ENCODE results near the gene WNT5B. TPM values are rescaled to one million over a fixed set of nuclear protein-coding genes. Genes with fewer than 3 reads are reported as not detected.

Gene WNT5B
- polyA plus RNA-seq, 1 donor (not counting 4 experiments of a cell fraction or from before 2014, with no cell fraction given): 12.3 TPM

DNA sequence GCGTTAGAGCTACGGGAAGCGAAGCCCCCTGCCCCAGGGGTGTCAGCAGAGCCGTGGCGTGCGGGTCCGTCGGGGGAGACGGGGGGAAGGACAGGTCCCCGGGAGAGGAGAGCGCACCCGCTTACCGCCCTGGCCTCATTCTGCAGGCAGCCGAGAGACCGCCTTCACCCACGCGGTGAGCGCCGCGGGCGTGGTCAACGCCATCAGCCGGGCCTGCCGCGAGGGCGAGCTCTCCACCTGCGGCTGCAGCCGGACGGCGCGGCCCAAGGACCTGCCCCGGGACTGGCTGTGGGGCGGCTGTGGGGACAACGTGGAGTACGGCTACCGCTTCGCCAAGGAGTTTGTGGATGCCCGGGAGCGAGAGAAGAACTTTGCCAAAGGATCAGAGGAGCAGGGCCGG, 10.5 kb downstream of the WNT5B start:
- H3K4me2 ChIP-seq (ENCODE audit: control insufficient read depth, extremely low read depth, insufficient read depth, low read depth, low read length): no peak overlapping the region
- H3K79me2 ChIP-seq (ENCODE audit: control insufficient read depth, insufficient read depth, low read length): no peaks in the 10 kb centered on the region
- peaks cover 2% of the 10 kb centered on the region for H3K9me1 ChIP-seq (ENCODE audit: control insufficient read depth, extremely low read depth, insufficient read depth, low read length)
- DNase-seq (ENCODE audit: low read depth, low spot score) (no peak), FAIRE-seq (no peak)
- H4K20me1 ChIP-seq (ENCODE audit: control insufficient read depth, extremely low read depth, insufficient read depth, low read length): no peaks in the 10 kb centered on the region
- TF ChIP-seq, protein P1, sequence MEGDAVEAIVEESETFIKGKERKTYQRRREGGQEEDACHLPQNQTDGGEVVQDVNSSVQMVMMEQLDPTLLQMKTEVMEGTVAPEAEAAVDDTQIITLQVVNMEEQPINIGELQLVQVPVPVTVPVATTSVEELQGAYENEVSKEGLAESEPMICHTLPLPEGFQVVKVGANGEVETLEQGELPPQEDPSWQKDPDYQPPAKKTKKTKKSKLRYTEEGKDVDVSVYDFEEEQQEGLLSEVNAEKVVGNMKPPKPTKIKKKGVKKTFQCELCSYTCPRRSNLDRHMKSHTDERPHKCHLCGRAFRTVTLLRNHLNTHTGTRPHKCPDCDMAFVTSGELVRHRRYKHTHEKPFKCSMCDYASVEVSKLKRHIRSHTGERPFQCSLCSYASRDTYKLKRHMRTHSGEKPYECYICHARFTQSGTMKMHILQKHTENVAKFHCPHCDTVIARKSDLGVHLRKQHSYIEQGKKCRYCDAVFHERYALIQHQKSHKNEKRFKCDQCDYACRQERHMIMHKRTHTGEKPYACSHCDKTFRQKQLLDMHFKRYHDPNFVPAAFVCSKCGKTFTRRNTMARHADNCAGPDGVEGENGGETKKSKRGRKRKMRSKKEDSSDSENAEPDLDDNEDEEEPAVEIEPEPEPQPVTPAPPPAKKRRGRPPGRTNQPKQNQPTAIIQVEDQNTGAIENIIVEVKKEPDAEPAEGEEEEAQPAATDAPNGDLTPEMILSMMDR (optimal IDR thresholded peaks at IDR 0.05 in 1 of 3, IDR thresholded peaks at IDR 0.05 in 1 of 3, conservative IDR thresholded peaks at IDR 0.05 in 1 of 3; ENCODE audit: extremely low read depth in 1 of 3, insufficient read depth in 2 of 3, low read length in 3 of 3): no peak
- TF ChIP-seq EZH2 (IDR thresholded peaks at IDR 0.05; ENCODE audit: low read length): no peak
- H3K27me3 ChIP-seq (ENCODE audit: control insufficient read depth, extremely low read depth, insufficient read depth, low read length): no peaks in the 10 kb centered on the region
- no peak overlapping the region for H3K27ac ChIP-seq (ENCODE audit: control insufficient read depth, insufficient read depth, low read length)
- no peaks in the 10 kb centered on the region for H3K9me3 ChIP-seq (ENCODE audit: control insufficient read depth, low read depth, low read length)
- H3K36me3 ChIP-seq (ENCODE audit: control insufficient read depth in 2 of 2, extremely low read depth in 1 of 2, insufficient read depth in 2 of 2, low read length in 2 of 2): no peaks in the 10 kb centered on the region
- dilution Hi-C loops (cut with MboI; ENCODE audit: extremely low pct_ligation_motif_present, low sequenced_read_pairs): no loop called here
- peaks cover 5% of the 10 kb centered on the region for H3K4me1 ChIP-seq (ENCODE audit: control insufficient read depth, extremely low read depth, insufficient read depth, low read length)
- H2AFZ ChIP-seq (ENCODE audit: control insufficient read depth, low read length): no peak overlapping the region
- H3K4me3 ChIP-seq (ENCODE audit: control insufficient read depth in 2 of 3, extremely low read depth in 1 of 3, insufficient read depth in 2 of 3, low read depth in 1 of 3, low read length in 3 of 3): no peak overlapping the region
- H3K9ac ChIP-seq (ENCODE audit: control insufficient read depth, extremely low read depth, insufficient read depth, low read length): no peak overlapping the region

DNA sequence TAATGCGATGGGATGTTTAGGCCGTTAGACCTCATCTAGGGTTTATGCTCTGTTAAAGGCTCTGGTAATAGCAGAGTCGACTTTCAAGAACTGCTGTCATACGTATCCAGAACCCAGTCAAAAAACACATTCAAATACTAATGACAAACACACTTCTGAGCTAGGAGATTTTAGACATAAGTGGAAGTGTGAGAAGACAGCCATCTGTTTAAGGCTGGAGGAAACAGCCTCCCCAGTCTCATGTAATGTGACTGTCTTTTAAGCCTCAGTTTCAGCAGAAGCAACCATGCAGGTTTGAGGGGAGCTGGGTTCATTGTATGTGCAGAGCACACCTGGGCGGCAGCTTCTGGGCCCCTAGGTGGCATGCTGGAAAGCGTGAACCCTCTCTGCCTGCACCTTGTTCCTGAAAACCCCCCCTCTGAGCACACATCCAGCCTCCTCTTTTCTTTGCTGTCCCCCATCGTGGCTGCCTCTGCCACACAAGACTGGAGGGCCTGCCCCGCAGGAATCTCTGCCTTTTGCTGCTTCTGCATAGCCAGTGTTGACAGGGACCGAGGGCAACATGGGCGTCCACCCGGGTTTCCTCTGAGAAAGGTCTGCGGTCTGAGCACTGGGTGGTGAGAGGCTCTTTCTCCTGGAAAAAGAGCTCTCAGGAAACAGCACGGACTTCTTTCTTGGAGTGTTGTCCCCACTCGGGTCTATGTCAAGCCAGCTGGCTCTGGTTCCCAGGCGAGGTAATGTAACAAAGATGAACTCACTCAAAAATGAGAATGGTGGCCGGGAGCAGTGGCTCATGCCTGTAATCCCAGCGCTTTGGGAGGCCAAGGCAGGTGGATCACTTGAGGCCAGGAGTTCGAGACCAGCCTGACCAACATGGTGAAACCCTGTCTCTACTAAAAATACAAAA, 11.6 kb downstream of the WNT5B start:
- Histone ChIP-seq H3K9me1 (ENCODE audit: control insufficient read depth, extremely low read depth, insufficient read depth, low read length) (peaks cover 2% of the 10 kb centered on the region), H3K9ac (ENCODE audit: control insufficient read depth, extremely low read depth, insufficient read depth, low read length) (no peak overlapping the region), H3K79me2 (ENCODE audit: control insufficient read depth, insufficient read depth, low read length) (no peaks in the 10 kb centered on the region), H3K36me3 (ENCODE audit: control insufficient read depth in 2 of 2, extremely low read depth in 1 of 2, insufficient read depth in 2 of 2, low read length in 2 of 2) (no peaks in the 10 kb centered on the region), H3K4me2 (ENCODE audit: control insufficient read depth, extremely low read depth, insufficient read depth, low read depth, low read length) (no peak overlapping the region), H4K20me1 (ENCODE audit: control insufficient read depth, extremely low read depth, insufficient read depth, low read length) (no peaks in the 10 kb centered on the region), H3K4me3 (ENCODE audit: control insufficient read depth in 2 of 3, extremely low read depth in 1 of 3, insufficient read depth in 2 of 3, low read depth in 1 of 3, low read length in 3 of 3) (no peak overlapping the region), H2AFZ (ENCODE audit: control insufficient read depth, low read length) (no peak overlapping the region), H3K27ac (ENCODE audit: control insufficient read depth, insufficient read depth, low read length) (no peak overlapping the region), H3K9me3 (ENCODE audit: control insufficient read depth, low read depth, low read length) (no peaks in the 10 kb centered on the region), H3K4me1 (ENCODE audit: control insufficient read depth, extremely low read depth, insufficient read depth, low read length) (peaks cover 9% of the 10 kb centered on the region), H3K27me3 (ENCODE audit: control insufficient read depth, extremely low read depth, insufficient read depth, low read length) (no peaks in the 10 kb centered on the region)
- DNase-seq (ENCODE audit: low read depth, low spot score) (no peak), FAIRE-seq (no peak)
- dilution Hi-C loops (cut with MboI; ENCODE audit: extremely low pct_ligation_motif_present, low sequenced_read_pairs): no loop called here
- no peak for TF ChIP-seq EZH2 (IDR thresholded peaks at IDR 0.05; ENCODE audit: low read length)
- TF ChIP-seq, protein P1 (optimal IDR thresholded peaks at IDR 0.05 in 1 of 3, IDR thresholded peaks at IDR 0.05 in 1 of 3, conservative IDR thresholded peaks at IDR 0.05 in 1 of 3; ENCODE audit: extremely low read depth in 1 of 3, insufficient read depth in 2 of 3, low read length in 3 of 3): no peak

All from keratinocyte (primary cell).